Large intestine (tissue), 3 donors: ENCODE measurements around the gene LRRC37B. TPM values are rescaled to one million over a fixed set of nuclear protein-coding genes. Genes with fewer than 3 reads are reported as not detected.
"Not testable (repeated sequence)": the region's sequence is repeated elsewhere in the genome, so short reads cannot be mapped to it uniquely, and the experiment has no call there.

Experiments
- DNase-seq, 2 donors: peaks; one replicate each; pipeline versions ENCODE4 v3.0.0 to v3.0.0-alpha.2; 2013
- H3K27ac ChIP-seq: one replicate; pipeline ENCODE4 v1.5.1; 2013; ENCODE audit warnings: low read length
- H3K27me3 ChIP-seq: 2 replicates; pipeline ENCODE4 v1.6.1; 2013; ENCODE audit warnings: low read length; ENCODE audit not compliant: control insufficient read depth, insufficient read depth
- H3K36me3 ChIP-seq: 2 replicates; pipeline ENCODE4 v1.6.1; 2013; ENCODE audit warnings: low read length; ENCODE audit not compliant: control insufficient read depth, insufficient read depth
- H3K4me1 ChIP-seq: one replicate; pipeline ENCODE4 v1.6.1; 2013; ENCODE audit warnings: low read length; ENCODE audit not compliant: control insufficient read depth, insufficient read depth
- H3K4me3 ChIP-seq: one replicate; pipeline ENCODE4 v1.5.1; 2013; ENCODE audit warnings: low read length
- H3K9me3 ChIP-seq: one replicate; pipeline ENCODE4 v1.6.1; 2013; ENCODE audit warnings: mild to moderate bottlenecking, low read depth, low read length, moderate library complexity; ENCODE audit not compliant: control insufficient read depth
- WGBS: methylation state at CpG from one replicate; pipeline ENCODE4 v1.1.5; 2013; ENCODE audit warnings: low lambda C conversion rate; ENCODE audit not compliant: insufficient coverage; 5-methylcytosine and 5-hydroxymethylcytosine counted together
- polyA plus RNA-seq: library from polyadenylated mRNA; unstranded; fragments of 120-200 nt; gene quantifications from one replicate; pipeline ENCODE4 v1.2.1, GENCODE V29; 2013

LRRC37B gene
- polyA plus RNA-seq, 1 donor: 29.0 TPM

GRCh38 chr17:32040246-32040645 is 33.1 kb downstream of the LRRC37B start:
- not testable (repeated sequence) for H3K27me3 ChIP-seq, DNase-seq, H3K4me3 ChIP-seq, H3K27ac ChIP-seq, H3K9me3 ChIP-seq, H3K4me1 ChIP-seq
- WGBS: 100% methylated on average over 1 of the region's 17 CpGs
- H3K36me3 ChIP-seq: peaks cover 22% of the 10 kb centered on the region

DNA sequence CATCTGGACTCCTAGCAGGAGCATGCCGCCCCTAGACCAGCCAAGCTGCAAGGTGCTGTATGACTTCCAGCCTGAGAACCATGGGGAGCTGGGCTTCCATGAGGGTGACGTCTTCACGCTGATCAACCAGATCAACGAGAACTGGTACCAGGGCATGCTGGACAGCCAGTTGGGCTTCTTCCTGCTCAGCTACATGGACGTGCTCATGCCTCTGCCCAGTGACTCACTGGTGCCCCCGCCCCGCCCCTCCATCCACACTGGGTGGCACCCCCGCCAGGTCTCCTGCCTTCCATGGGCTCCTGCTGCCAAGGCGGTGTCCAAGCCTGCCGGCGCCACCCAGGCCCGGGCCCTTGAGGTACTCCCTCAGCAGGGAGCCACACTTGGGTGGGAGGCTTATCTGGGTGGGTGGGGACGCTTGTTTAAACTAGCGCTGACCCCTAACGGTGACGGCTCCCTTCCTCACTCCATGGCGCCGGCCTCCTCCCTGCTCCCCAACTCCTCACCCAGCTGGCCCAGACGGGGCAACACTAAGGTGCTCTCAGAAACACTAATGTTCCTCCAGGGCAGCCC is 34.2 kb downstream of the LRRC37B start:
- not testable (repeated sequence) for H3K27ac ChIP-seq, H3K4me3 ChIP-seq, H3K4me1 ChIP-seq, DNase-seq, H3K9me3 ChIP-seq, H3K27me3 ChIP-seq
- WGBS: no CpG with 5 or more reads among the region's 19 CpGs
- H3K36me3 ChIP-seq: peaks cover 15% of the 10 kb centered on the region

- H3K9me3 ChIP-seq, DNase-seq, H3K4me1 ChIP-seq, H3K27me3 ChIP-seq, H3K27ac ChIP-seq, H3K4me3 ChIP-seq: not testable (repeated sequence)
- peaks cover 10% of the 10 kb centered on the region for H3K36me3 ChIP-seq
- no CpG with 5 or more reads among the region's 11 CpGs for WGBS
Measured at GRCh38 chr17:32042266-32042665, 35.1 kb downstream of the LRRC37B start.

DNA sequence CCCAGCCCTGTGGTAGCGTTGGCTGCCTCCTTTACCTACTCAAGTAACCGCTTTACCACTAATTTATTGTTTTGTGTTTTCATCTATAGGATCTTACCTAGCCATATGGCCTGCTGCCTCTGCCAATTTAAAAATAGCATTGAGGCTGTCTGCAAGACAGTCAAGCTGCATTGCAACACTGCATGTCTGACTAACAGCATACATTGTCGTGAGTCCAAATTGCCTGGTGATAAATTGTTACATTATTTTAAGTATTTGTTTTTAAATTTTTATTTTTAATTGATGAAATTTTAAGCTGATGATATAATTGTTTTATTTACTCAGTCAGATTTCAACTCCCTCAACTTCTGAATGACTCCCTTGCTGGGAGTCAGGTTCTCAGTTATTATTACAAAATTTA is 38.4 kb downstream of the LRRC37B start:
- not testable (repeated sequence) for H3K27me3 ChIP-seq, H3K4me1 ChIP-seq, H3K4me3 ChIP-seq, DNase-seq, H3K27ac ChIP-seq, H3K9me3 ChIP-seq
- WGBS: 100% methylated on average over 1 of the region's 3 CpGs
- peaks cover 11% of the 10 kb centered on the region for H3K36me3 ChIP-seq

DNA sequence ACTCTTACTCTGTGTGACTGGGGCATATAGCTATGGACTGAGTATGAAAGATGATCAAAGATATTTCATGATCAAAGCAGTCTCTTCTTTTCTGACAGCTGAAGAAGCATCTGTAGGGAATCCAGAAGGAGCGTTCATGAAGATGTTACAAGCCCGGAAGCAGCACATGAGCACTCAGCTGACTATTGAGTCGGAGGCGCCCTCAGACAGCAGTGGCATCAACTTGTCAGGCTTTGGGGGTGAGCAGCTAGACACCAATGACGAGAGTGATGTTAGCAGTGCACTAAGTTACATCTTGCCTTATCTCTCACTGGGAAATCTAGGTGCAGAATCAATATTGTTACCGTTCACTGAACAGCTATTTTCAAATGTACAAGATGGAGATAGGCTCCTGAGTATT is 40.5 kb downstream of the LRRC37B start:
- H3K4me1 ChIP-seq, H3K4me3 ChIP-seq, H3K27me3 ChIP-seq, H3K27ac ChIP-seq, H3K9me3 ChIP-seq, DNase-seq, H3K36me3 ChIP-seq: not testable (repeated sequence)
- WGBS: no CpG with 5 or more reads among the region's 6 CpGs

GRCh38 chr17:32054985-32055384 is 47.8 kb downstream of the LRRC37B start:
- WGBS: no CpG with 5 or more reads among the region's 4 CpGs

GRCh38 chr17:32055425-32055824 is 48.2 kb downstream of the LRRC37B start:
- not testable (repeated sequence) for H3K27ac ChIP-seq, H3K27me3 ChIP-seq, H3K4me3 ChIP-seq, H3K4me1 ChIP-seq, H3K9me3 ChIP-seq, H3K36me3 ChIP-seq, DNase-seq
- no CpG with 5 or more reads among the region's 3 CpGs for WGBS

More at GRCh38 chr17:32054985-32055384, 47.8 kb downstream of the LRRC37B start:
- not testable (repeated sequence) for H3K9me3 ChIP-seq, DNase-seq, H3K27ac ChIP-seq, H3K4me3 ChIP-seq, H3K36me3 ChIP-seq, H3K4me1 ChIP-seq, H3K27me3 ChIP-seq

DNA sequence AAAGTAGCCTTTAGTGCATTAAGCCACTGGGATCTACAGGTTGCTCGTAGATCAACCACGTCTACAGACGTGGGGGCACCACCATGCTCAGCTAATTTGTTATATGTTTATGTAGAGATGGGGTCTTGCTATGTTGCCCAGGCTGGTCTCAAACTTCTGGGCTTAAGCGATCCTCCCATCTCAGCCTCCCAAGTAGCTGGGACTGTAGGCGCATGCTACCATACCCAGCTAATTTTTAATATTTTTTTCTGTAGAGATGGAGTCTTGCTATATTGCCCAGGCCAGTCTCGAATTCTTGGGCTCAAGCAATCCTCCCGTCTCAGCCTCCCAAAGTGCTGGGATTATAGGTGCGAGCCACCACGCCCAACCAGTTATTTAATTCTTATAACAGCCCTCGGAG is 49.3 kb downstream of the LRRC37B start:
- H3K4me1 ChIP-seq, H3K9me3 ChIP-seq, H3K36me3 ChIP-seq, H3K27ac ChIP-seq, DNase-seq, H3K27me3 ChIP-seq, H3K4me3 ChIP-seq: not testable (repeated sequence)
- no CpG with 5 or more reads among the region's 10 CpGs for WGBS

DNA sequence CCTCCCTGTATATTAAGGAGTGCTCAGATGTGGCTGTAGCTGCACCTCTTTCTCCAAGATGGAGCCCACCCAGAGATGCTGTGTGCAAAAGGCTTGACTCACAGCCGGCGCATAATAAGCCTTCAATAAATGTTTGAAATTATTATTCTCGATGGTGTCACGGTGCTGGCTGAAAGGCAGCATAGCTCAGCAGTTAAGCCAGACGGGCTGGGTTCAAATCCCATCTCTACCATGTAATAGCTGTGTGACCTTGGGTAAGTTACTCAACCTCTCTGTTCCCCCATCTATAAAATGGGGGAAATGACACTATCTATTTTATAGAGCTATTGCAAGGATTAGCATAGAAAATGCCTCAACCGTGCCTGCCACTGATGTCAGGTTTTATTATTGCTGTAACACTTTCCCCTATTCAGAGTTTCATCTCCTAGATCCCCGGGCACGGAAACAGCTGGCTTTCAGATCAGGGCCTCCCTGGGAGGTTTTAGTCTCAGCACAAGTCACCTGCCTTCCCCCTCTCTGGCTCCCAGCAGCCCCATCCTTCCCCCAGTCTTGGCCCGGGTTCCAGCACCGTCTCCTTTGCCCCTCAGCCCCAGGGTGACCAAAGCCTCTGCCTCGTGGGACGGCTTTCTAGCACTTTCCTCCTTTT is 50.4 kb downstream of the LRRC37B start:
- DNase-seq, H3K4me1 ChIP-seq, H3K36me3 ChIP-seq, H3K4me3 ChIP-seq, H3K27me3 ChIP-seq, H3K9me3 ChIP-seq, H3K27ac ChIP-seq: not testable (repeated sequence)
- no CpG with 5 or more reads among the region's 12 CpGs for WGBS

GRCh38 chr17:32060695-32061094 is 53.5 kb downstream of the LRRC37B start:
- H3K27ac ChIP-seq, H3K27me3 ChIP-seq, H3K4me3 ChIP-seq, H3K9me3 ChIP-seq, H3K4me1 ChIP-seq, DNase-seq, H3K36me3 ChIP-seq: not testable (repeated sequence)
- WGBS: no CpG with 5 or more reads among the region's 9 CpGs

DNA sequence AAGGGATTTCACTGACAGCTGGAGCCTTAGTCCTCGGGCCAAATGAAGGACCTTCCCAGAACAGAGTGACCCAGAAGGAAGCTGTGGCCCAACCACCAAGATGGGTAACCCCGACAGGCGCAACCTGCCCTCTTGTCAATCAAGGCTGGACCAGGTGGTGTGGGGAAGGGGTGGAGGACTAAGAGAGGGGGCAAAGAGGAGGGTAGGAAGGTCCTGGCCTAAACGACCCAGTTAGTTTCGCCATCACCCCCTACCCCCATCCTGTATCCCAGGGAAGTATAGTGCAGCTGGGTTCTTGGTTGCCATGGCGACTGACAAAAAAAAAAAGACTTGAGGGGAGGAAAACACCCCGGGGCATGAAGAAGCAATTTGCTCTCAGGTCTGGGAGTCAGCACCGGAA is 54.7 kb downstream of the LRRC37B start:
- H3K4me1 ChIP-seq, H3K27ac ChIP-seq, H3K36me3 ChIP-seq, H3K27me3 ChIP-seq, DNase-seq, H3K4me3 ChIP-seq, H3K9me3 ChIP-seq: not testable (repeated sequence)
- 0% methylated on average over 1 of the region's 8 CpGs for WGBS
